ENCODE measurements around the gene LDHAL6B.

The LDHAL6B gene

GRCh38 chr15:59218710-59219109 is 12.1 kb downstream of the LDHAL6B start:
- TF ChIP-seq CTCF (conservative IDR thresholded peaks at IDR 0.05; ENCODE audit: low read depth, low read length): no peak
- H3K4me3 ChIP-seq (ENCODE audit: low read length): no peak overlapping the region

GRCh38 chr15:59221511-59222505 is 15.2 kb downstream of the LDHAL6B start:
- DNase-seq (ENCODE audit: low read depth): no peak
- no peak for TF ChIP-seq CTCF (conservative IDR thresholded peaks at IDR 0.05; ENCODE audit: low read depth, low read length)
- no peak overlapping the region for H3K4me3 ChIP-seq (ENCODE audit: low read length)

More at GRCh38 chr15:59218710-59219109, 12.1 kb downstream of the LDHAL6B start:
- DNase-seq (ENCODE audit: low read depth): no peak

DNA sequence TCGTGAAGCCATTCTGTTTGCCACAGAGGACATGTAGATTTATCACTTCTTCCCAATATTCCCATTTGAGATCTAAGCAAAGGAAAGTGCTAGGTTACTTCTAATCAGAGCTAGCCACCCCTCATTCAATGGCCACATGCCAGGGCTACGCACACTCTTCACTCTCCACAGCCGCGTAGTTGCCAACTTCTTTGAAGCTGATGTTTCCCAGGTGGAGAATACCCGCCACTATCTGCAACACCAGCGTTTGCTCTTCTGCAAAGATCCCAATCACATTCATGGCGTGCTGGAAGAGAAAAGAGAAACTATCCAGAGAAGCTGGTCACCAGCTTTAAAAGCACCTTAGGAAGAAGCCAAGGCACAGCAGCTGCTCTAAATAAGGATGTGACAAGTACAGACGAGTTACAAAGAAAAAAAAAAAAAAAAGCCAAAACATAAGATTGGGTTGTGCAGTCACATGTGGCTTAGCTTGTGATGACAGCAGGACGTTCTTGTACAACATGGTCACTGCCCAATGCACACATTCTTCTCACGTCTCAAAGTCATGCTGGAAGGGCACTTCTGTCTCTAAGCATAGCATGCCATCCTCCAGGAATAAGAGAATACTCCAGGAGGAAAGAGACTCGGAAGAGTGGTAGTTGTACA is 16.4 kb downstream of the LDHAL6B start:
- H3K4me3 ChIP-seq (ENCODE audit: low read length): no peak overlapping the region
- DNase-seq (ENCODE audit: low read depth): no peak
- TF ChIP-seq CTCF (conservative IDR thresholded peaks at IDR 0.05; ENCODE audit: low read depth, low read length): no peak

DNA sequence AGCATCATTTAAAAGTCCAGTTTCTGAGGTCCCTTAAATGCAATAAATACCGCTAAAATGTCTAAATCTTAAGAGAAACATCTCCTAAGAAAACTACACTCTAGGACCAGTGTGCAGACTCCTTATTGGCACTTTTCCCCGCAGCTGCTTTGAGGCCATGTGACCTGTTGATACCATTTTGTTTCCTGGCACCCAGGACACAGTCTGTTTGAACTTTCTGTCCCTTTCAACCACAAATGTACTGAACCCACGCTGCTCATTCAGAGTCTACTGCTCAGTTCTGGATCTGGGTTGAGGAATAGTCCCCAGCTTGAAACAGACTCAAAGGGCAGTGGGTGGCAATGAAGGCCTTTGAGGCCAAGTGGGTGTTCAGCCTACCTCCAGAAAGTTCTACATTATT is 17.1 kb downstream of the LDHAL6B start:
- no peak overlapping the region for H3K4me3 ChIP-seq (ENCODE audit: low read length)
- no peak for TF ChIP-seq CTCF (conservative IDR thresholded peaks at IDR 0.05; ENCODE audit: low read depth, low read length)
- no peak for DNase-seq (ENCODE audit: low read depth)

- no peak for DNase-seq (ENCODE audit: low read depth)
- TF ChIP-seq CTCF (conservative IDR thresholded peaks at IDR 0.05; ENCODE audit: low read depth, low read length): no peak
- H3K4me3 ChIP-seq (ENCODE audit: low read length): no peak overlapping the region
Measured at GRCh38 chr15:59224474-59224873, 17.8 kb downstream of the LDHAL6B start.

DNA sequence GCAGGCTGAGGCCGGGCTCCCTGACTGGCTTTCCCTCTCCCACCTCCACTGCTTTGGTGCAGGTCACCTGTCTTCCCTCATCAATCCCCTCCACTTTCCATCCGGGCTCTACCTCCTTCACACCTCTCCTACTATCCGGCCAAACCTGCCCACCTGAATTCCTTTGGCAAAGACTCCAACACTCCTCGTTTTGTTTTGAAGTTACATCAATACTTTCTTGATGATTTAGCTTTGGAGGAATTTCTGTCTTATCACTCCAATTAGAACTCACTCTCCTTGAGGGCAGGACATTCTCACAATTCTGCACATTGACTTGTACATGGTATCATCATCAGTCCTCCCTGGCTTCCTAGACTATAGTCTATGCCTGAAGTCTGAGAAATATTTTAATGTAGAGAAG is 20.4 kb downstream of the LDHAL6B start:
- DNase-seq (ENCODE audit: low read depth): no peak
- no peak for TF ChIP-seq CTCF (conservative IDR thresholded peaks at IDR 0.05; ENCODE audit: low read depth, low read length)
- H3K4me3 ChIP-seq (ENCODE audit: low read length): no peak overlapping the region

All from retinal pigment epithelial cell (primary cell).